ENCODE measurements around the gene SHISA7.

DNA sequence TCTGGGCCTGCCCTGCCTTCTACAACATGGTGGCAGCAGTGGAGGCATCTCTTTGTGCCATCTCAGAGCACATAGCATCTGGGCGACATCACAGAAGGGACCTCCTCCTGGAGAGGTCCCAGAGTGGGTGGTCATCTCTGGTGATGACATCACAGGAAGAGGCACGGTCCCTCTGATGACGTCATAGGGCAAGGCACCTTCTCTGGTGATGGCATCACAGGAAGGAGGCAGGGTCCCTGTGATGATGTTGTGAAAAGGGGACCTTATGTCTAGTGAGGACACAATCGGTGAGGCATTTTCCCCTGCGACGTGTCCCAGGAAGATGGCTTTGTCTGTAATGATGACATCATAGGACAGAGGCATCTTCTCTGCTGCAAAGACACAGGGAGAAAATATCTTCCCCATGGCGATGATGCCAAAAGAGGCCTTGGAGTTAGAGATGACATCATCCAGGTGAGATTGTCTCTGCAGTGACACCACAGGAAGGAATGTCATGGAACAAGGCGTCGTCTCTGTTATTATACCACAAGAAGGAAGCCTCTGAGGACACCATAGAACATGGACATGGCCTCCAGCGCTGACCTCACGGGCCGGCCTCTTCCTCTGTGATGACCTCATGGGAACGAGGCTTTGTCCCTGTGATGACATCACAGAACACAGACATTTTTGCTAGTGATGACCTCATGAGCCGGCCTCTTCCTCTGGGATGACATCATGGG lies 10.7 kb downstream of the SHISA7 start:
- no peak for TF ChIP-seq POLR2A (IDR thresholded peaks at IDR 0.05; ENCODE audit: low read depth, low read length)
- TF ChIP-seq SPI1 (IDR thresholded peaks at IDR 0.05; ENCODE audit: low read depth, low read length) = no peak
